GM21786 (cell line): Measurements from ENCODE around the gene FGB.
A peak's percentile ranks its signal among the peaks of the same experiment; 100 is the strongest.
"Not testable (repeated sequence)": the region's sequence is repeated elsewhere in the genome, so short reads cannot be mapped to it uniquely, and the experiment has no call there.

Source experiments
- ATAC-seq: cut with Tn5 transposase; IDR thresholded peaks from one replicate; pipeline ENCODE4 v1.9.1; 2021; ENCODE audit not compliant: unreplicated experiment

The FGB gene

GRCh38 chr4:154594343-154594742, 31.5 kb downstream of the FGB start:
- not testable (repeated sequence) for ATAC-seq

GRCh38 chr4:154595807-154596206, 33.0 kb downstream of the FGB start:
- ATAC-seq, result no peak

- not testable (repeated sequence) for ATAC-seq
These were observed 34.5 kb downstream of the FGB start for GRCh38 chr4:154597281-154597680.

- no peak for ATAC-seq
These were observed 35.3 kb downstream of the FGB start for GRCh38 chr4:154597798-154598774.

GRCh38 chr4:154602404-154603020, 39.7 kb downstream of the FGB start:
- no peak for ATAC-seq

- no peak for ATAC-seq
These were observed 40.5 kb downstream of the FGB start for GRCh38 chr4:154603033-154603943.

GRCh38 chr4:154604696-154605200, 41.9 kb downstream of the FGB start:
- ATAC-seq, result no peak

GRCh38 chr4:154606728-154607723, 44.2 kb downstream of the FGB start:
- no peak for ATAC-seq

GRCh38 chr4:154608361-154609252, 45.8 kb downstream of the FGB start:
- ATAC-seq, result no peak

- ATAC-seq, result no peak
These were observed 46.7 kb downstream of the FGB start for GRCh38 chr4:154609532-154609931.

GRCh38 chr4:154610582-154610981, 47.8 kb downstream of the FGB start:
- ATAC-seq, result no peak

- no peak for ATAC-seq
These were observed 49.0 kb downstream of the FGB start for GRCh38 chr4:154611833-154612232.

- ATAC-seq, result no peak
These were observed 49.9 kb downstream of the FGB start, which contains the start of gene FGG for GRCh38 chr4:154612472-154613414. TSS of gene FGG (minus strand) at chr4:154612656. CDS start at chr4:154612609, 47 bp downstream.

- no peak for ATAC-seq
These were observed 51.5 kb downstream of the FGB start for GRCh38 chr4:154614306-154614705.

GRCh38 chr4:154615211-154615610, 52.4 kb downstream of the FGB start:
- no peak for ATAC-seq

GRCh38 chr4:154616287-154616686, 53.5 kb downstream of the FGB start:
- no peak for ATAC-seq

- peak; percentile 98 for ATAC-seq
These were observed 53.9 kb downstream of the FGB start for GRCh38 chr4:154616731-154617130.
